ENCODE measurements around the gene SLC47A2. TPM values are rescaled to one million over a fixed set of nuclear protein-coding genes. Genes with fewer than 3 reads are reported as not detected.

SLC47A2 gene
- total and polyA plus RNA-seq, 2 donors (not counting 1 experiment from before 2014, with no cell fraction given), result not detected

DNA sequence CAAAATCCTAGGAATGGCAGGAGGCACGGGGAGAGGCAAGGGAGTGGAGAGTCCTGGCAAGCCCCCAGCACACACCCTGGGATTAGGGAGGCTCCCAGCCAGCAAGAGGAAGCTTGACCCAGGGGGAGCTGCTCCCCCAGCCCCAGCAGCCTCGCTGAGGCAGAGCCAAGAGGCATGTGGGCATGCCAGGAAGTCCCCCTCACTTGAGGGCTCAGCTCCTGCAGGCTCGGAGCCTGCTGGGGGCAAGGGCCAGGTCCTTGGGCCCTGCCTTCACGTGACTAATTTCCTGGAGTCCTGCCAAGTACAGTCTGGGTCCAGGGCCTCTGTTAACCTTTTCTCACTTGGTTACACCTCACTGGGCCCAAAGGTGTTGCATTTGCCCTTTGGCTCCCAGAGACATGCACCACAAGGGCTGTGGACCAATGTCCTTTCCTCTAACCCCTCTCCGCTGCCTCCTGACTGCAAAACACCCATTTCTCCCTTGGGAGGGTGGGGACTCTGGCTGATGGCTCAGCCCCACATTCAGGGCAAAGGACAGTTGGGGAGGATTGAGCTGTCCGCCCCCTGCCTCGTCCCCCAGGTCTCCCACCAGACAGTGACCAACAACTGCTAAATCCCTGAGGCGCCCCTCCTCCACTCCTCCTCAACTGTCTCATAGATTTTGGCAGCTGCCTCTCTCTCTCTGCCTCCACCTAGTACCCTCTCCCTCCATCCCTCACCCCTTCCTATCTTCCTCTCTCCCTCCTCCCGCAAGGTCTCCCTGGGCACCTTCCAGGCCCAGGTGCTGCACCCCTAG, 4.4 kb upstream of the SLC47A2 start:
- Histone ChIP-seq H2AFZ (ENCODE audit: low read length) (no peak overlapping the region), H3K27ac (ENCODE audit: insufficient read depth, low read length) (no peak overlapping the region), H3K27me3 (ENCODE audit: control insufficient read depth, insufficient read depth, low read length) (no peaks in the 10 kb centered on the region), H3K4me2 (ENCODE audit: extremely low read depth, insufficient read depth, low read length) (no peak overlapping the region), H3K9me3 (ENCODE audit: control insufficient read depth, insufficient read depth, low read depth, low read length) (no peaks in the 10 kb centered on the region), H3K4me3 (replicated peaks in 1 of 4; ENCODE audit: control extremely low read depth in 1 of 4, insufficient read depth in 1 of 4, low read depth in 3 of 4, low read length in 4 of 4) (no peak overlapping the region), H3K4me1 (ENCODE audit: control insufficient read depth, extremely low read depth, insufficient read depth, low read length) (no peaks in the 10 kb centered on the region), H4K20me1 (ENCODE audit: control insufficient read depth, extremely low read depth, insufficient read depth, low read length) (no peaks in the 10 kb centered on the region), H3K79me2 (ENCODE audit: control insufficient read depth, insufficient read depth, low read length) (no peaks in the 10 kb centered on the region), H3K36me3 (ENCODE audit: control insufficient read depth, insufficient read depth, low read length) (no peaks in the 10 kb centered on the region), H3K9ac (ENCODE audit: insufficient read depth, low read length) (no peak overlapping the region)
- TF ChIP-seq EZH2 (IDR thresholded peaks at IDR 0.05; ENCODE audit: low read length, missing control alignments), result no peak
- TF ChIP-seq, protein P1, sequence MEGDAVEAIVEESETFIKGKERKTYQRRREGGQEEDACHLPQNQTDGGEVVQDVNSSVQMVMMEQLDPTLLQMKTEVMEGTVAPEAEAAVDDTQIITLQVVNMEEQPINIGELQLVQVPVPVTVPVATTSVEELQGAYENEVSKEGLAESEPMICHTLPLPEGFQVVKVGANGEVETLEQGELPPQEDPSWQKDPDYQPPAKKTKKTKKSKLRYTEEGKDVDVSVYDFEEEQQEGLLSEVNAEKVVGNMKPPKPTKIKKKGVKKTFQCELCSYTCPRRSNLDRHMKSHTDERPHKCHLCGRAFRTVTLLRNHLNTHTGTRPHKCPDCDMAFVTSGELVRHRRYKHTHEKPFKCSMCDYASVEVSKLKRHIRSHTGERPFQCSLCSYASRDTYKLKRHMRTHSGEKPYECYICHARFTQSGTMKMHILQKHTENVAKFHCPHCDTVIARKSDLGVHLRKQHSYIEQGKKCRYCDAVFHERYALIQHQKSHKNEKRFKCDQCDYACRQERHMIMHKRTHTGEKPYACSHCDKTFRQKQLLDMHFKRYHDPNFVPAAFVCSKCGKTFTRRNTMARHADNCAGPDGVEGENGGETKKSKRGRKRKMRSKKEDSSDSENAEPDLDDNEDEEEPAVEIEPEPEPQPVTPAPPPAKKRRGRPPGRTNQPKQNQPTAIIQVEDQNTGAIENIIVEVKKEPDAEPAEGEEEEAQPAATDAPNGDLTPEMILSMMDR (conservative IDR thresholded peaks at IDR 0.05 in 1 of 2, IDR thresholded peaks at IDR 0.05 in 1 of 2; ENCODE audit: low read depth in 1 of 2, low read length in 2 of 2), result no peak
- no peak for DNase-seq (ENCODE audit: low read depth in 2 of 2)

GRCh38 chr17:19720210-19720475, 3.8 kb upstream of the SLC47A2 start:
- Histone ChIP-seq H3K36me3 (ENCODE audit: control insufficient read depth, insufficient read depth, low read length) (no peaks in the 10 kb centered on the region), H3K79me2 (ENCODE audit: control insufficient read depth, insufficient read depth, low read length) (no peaks in the 10 kb centered on the region), H2AFZ (ENCODE audit: low read length) (no peak overlapping the region), H4K20me1 (ENCODE audit: control insufficient read depth, extremely low read depth, insufficient read depth, low read length) (no peaks in the 10 kb centered on the region), H3K9me3 (ENCODE audit: control insufficient read depth, insufficient read depth, low read depth, low read length) (no peaks in the 10 kb centered on the region), H3K9ac (ENCODE audit: insufficient read depth, low read length) (no peak overlapping the region), H3K4me2 (ENCODE audit: extremely low read depth, insufficient read depth, low read length) (no peak overlapping the region), H3K4me1 (ENCODE audit: control insufficient read depth, extremely low read depth, insufficient read depth, low read length) (no peaks in the 10 kb centered on the region), H3K4me3 (replicated peaks in 1 of 4; ENCODE audit: control extremely low read depth in 1 of 4, insufficient read depth in 1 of 4, low read depth in 3 of 4, low read length in 4 of 4) (no peak overlapping the region), H3K27ac (ENCODE audit: insufficient read depth, low read length) (no peak overlapping the region), H3K27me3 (ENCODE audit: control insufficient read depth, insufficient read depth, low read length) (no peaks in the 10 kb centered on the region)
- TF ChIP-seq, protein P1 (conservative IDR thresholded peaks at IDR 0.05 in 1 of 2, IDR thresholded peaks at IDR 0.05 in 1 of 2; ENCODE audit: low read depth in 1 of 2, low read length in 2 of 2), result no peak
- TF ChIP-seq EZH2 (IDR thresholded peaks at IDR 0.05; ENCODE audit: low read length, missing control alignments), result no peak
- DNase-seq (ENCODE audit: low read depth in 2 of 2), result no peak

- Histone ChIP-seq H3K4me1 (ENCODE audit: control insufficient read depth, extremely low read depth, insufficient read depth, low read length) (no peaks in the 10 kb centered on the region), H3K9ac (ENCODE audit: insufficient read depth, low read length) (no peak overlapping the region), H3K36me3 (ENCODE audit: control insufficient read depth, insufficient read depth, low read length) (no peaks in the 10 kb centered on the region), H3K79me2 (ENCODE audit: control insufficient read depth, insufficient read depth, low read length) (no peaks in the 10 kb centered on the region), H3K4me2 (ENCODE audit: extremely low read depth, insufficient read depth, low read length) (no peak overlapping the region), H4K20me1 (ENCODE audit: control insufficient read depth, extremely low read depth, insufficient read depth, low read length) (no peaks in the 10 kb centered on the region), H3K4me3 (replicated peaks in 1 of 4; ENCODE audit: control extremely low read depth in 1 of 4, insufficient read depth in 1 of 4, low read depth in 3 of 4, low read length in 4 of 4) (no peak overlapping the region), H2AFZ (ENCODE audit: low read length) (no peak overlapping the region), H3K27me3 (ENCODE audit: control insufficient read depth, insufficient read depth, low read length) (no peaks in the 10 kb centered on the region), H3K9me3 (ENCODE audit: control insufficient read depth, insufficient read depth, low read depth, low read length) (no peaks in the 10 kb centered on the region), H3K27ac (ENCODE audit: insufficient read depth, low read length) (no peak overlapping the region)
- no peak for TF ChIP-seq EZH2 (IDR thresholded peaks at IDR 0.05; ENCODE audit: low read length, missing control alignments)
- TF ChIP-seq, protein P1 (conservative IDR thresholded peaks at IDR 0.05 in 1 of 2, IDR thresholded peaks at IDR 0.05 in 1 of 2; ENCODE audit: low read depth in 1 of 2, low read length in 2 of 2), result no peak
- no peak for DNase-seq (ENCODE audit: low read depth in 2 of 2)
These were observed 3.2 kb upstream of the SLC47A2 start for GRCh38 chr17:19719355-19720209.
